GM18520 (cell line): ENCODE data around the gene IGSF10.

Experiments used
- ATAC-seq: cut with Tn5 transposase; IDR thresholded peaks from one replicate; pipeline ENCODE4 v1.9.1; 2021; ENCODE audit not compliant: unreplicated experiment

Gene IGSF10

DNA sequence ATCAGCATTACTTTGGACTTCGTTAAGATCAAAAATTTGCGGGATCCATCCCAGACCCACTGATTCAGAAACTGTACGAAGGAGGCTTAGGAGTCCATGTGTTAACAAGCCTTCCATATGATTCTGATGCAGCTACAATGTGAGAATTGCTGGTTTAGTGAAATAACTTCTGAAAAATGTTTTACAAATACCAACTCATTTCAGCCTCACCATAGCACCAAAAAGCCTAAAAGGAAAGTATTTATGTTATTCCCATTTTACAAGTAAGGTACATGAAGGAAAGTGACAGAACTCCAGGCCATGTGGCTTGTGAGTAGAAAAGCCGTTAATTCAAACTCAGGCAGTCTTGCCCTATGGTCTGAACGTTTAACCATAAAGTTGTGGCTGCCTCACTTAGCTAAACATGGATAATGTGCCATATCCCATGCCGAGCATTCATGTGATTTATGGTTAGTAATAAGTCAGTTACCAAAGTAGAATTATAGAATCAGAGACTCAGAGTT is 1.5 kb upstream of the IGSF10 start:
- ATAC-seq = no peak

DNA sequence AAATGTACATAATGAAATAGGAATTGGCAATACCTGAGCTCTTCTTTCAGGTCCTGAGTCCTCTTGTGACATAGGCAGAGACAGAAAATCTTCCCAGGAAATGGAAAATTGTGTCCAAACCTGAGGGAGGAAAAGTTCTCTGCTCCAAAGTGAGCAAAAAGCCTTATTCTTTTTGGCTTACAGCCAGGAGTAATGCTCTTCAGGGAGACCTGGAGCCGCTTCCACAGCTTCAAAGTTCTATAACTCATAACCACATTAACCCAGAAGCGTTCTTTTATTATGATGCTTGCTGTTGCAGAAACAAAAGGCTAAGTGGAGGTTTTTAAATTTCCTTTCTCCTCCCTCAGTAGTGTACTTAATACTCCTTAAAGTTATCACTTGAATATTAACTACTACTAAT is 633 bp downstream of the IGSF10 start:
- ATAC-seq = no peak

DNA sequence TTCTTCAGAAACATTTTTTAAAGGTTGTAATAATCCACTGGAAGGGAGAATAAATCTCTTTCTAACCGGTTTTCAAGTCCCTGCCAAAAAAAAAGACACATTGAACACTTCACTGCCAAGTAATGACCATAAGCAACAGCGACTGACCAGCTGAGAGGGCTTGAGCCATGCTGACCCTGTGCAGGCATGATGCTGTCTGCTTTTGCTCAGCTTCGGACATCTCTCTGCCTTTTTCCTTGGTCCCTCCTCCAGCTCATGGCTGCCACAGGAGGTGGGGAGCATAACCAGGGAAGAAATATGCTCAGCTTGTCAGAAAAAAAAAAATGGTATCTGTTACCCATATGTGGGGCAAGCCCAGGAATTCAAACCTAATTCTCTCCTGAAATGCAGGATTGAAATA is 1.5 kb downstream of the IGSF10 start:
- ATAC-seq = no peak

DNA sequence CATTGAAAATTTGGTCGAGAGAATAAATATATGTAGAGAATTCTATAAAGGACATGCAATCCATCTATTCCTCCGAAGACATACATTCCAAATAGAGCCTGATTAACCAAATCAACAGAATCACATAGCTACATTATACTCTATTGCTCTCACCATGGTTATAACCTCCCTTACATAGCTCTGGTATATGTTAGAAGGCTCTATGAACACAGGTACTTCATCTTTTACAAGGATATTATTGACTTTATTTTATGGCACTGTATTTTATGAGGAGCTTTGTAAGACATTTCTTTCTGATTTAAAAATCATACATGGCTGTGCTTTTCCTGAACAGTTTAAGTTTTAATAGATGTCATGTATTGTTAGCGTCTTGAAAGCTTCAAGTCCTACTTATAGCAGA is 4.8 kb downstream of the IGSF10 start:
- ATAC-seq = no peak

DNA sequence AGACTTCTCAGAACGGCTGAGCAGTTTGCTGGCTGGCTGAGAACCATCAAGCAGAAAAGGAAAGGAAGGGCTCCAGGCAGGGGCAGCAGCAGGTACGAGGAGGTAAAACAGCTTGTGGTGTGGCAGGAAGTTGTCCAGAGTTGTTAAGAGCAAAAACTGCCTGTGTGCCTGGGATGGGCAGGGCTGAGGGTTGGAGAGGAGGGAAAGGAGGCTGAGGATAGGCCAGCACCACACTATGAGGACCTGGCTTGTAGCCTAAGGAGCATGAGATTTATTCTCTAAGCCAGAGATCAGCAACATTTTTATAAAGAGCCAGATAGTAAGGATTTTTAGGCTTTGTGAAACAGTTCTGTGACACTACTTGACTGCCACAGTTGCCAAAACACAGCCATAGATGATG is 8.0 kb downstream of the IGSF10 start:
- no peak for ATAC-seq

DNA sequence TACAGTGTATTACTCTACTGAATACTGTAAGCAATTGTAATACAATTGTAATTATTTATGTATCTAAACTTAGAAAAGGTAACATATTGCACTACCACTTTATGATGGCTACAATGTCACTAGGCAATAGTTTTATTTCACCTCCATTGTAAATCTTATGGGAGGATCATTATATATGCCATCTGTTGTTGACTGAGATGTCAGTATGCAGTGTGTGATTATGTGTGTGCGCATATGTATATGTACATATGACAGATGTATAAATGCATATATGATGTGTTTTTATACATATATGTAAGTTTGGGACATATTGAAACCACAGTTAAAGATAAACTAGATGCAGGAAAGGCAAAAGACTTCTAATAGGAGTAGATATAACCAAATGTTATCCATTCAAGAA is 8.5 kb downstream of the IGSF10 start:
- ATAC-seq = no peak

DNA sequence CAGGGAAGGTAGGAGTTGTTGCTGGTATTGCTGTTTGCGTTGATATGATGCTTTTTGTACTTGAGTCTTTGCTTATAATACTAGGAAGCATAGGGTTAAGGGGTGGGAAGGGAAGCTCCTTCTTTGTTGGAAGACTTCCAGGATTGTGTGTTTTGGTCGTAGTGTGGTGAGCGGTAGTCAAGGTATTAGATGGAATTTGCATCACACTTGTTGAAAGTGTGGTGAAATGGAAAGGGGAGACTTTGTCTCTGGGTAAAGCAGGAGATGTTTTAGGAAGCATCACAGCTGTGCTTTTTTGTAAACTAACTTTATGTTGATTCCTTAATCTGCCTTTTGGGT is 14.9 kb downstream of the IGSF10 start:
- ATAC-seq = no peak

DNA sequence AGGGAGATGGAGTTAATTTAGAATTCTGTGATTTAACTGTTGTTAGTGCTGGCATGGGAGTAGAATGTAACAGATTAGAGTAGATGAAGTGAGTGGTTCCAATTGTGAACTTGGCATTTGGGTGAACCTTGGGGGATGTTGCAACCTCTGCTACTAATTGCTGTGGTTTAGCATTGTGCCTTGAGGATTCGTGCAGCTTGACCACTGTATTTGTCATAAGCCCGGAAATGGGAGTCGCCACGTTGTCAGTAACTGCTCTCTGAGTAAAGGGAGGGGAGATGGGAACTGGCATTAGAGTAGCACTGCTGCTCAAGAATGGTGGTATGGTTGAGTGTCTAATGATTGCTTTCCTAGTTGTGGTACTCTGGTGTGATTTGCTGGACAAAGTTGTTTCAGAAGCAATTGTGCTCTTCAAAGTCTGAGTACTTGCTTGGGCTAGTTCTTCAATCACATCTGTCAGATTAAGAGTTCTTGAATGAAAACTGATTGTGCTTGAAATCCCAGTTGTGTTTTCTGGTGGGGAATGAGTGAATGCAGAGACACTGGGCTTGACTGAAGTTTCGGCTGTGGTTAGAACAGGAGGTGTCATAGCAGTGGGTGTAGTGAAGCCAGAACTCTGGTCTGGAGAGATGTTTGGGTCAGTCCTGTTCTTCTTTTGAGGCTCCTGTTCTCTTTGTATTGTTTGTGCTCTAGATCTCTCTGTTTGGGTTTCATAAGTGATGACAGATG is 15.4 kb downstream of the IGSF10 start:
- ATAC-seq = no peak

DNA sequence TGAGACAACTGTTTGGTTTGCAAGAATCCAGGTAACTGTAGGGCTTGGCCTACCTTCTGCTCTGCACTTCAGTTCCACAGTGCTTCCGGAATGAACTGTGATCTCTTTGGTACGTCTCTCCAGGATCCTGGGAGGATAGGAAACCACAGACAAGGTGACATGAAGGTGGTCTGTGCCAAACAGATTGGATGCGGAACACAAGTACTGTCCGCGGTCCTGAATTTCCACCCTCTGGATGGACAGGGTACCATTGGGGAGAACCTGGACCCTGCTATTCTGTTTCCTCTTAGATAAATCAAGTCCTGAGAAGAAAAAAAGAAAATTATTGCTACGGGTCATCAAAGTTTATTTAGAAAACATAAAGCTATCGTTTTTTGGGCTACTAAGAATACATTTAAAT is 17.3 kb downstream of the IGSF10 start:
- no peak for ATAC-seq

DNA sequence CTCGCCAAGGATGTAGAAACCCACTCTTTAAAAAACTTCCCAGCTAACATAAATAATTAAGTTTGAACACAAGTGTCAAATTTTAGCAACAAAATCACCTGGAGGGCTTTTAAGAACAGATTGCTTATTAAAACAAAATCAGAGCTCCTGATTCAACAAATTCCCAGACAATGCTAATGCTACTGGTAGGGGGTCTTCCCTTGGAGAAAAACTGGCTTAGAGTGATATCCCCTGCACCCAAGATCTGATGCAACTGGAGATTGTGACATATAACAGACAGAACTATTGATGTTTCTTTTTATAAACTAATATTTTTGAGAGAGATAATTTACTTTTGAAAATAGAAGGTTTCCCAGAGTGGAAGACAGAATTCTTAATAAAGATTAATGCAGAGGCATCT is 19.9 kb downstream of the IGSF10 start:
- ATAC-seq = no peak

DNA sequence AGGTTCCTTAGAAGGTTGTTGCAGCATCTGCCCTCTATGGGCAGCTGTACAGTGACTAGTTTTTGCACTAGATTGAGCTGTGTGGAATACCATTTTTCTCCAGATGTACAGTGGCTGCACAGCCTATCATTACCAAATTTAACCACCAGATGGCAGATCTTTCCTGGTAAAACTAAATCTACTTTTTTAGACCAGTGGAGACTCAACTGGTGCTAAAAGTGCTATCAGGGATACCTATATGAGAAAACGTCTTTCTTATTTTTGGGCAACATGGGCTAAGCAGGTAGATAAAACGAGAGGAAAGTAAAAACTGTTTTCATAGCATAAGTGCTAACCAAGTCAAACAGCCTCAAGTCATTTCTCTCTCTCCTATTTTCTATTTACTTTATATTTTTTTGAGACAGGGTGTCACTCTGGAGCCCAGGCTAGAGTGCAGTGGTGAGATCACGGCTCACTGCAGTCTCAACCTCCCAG is 21.2 kb downstream of the IGSF10 start:
- ATAC-seq = no peak

DNA sequence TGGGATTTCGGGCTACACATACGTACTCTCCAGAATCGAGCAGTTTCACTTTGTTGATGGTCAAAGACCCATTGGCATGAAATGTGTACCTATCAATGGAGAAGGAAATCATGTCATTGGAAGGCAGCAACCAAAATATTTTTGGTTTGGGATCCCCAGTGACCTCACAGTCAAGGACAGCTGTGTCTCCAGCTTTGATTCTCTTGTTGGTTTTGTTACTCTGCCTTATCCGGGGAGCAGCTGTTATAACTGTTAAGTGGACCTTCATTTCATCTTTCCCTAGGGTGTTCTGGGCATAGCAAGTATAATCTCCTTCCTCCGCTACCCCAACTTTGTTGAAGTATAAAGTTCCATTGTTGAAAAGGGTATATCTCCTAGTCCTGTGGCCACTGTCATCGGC is 23.0 kb downstream of the IGSF10 start:
- ATAC-seq = no peak

DNA sequence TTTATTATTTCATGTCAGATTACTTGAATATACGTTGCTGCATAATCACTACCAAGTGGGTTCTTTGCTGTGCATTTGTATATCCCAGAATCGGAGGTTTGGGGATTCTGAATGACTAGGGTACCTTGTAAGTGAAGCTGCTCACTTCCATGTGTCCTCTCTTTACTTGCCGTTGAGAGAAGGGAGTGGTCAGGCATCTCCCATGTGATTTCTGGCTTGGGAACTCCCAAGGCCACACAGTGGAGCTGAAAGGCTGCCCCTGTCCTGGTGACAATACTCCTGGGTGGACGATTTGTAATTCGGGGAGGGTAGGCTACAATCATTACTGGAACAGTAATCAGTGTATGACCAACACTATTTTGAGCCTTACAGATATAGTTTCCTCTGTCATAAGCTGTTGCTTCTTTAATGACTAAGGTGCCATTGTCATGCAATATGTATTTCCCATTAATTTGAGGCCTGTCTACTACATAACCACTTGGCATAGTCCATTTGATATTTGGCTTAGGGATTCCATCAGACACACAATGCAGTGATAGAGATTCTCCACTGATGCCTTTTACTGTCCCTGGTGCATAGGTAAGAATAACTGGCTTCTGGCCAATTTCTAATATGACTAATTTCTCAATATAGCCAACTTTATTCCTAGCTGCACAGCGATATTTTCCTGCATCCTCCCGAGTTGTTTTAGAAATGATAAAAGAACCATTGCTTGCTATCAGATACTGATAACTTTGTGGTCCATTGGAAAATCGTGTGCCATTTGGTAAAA is 24.0 kb downstream of the IGSF10 start:
- no peak for ATAC-seq

DNA sequence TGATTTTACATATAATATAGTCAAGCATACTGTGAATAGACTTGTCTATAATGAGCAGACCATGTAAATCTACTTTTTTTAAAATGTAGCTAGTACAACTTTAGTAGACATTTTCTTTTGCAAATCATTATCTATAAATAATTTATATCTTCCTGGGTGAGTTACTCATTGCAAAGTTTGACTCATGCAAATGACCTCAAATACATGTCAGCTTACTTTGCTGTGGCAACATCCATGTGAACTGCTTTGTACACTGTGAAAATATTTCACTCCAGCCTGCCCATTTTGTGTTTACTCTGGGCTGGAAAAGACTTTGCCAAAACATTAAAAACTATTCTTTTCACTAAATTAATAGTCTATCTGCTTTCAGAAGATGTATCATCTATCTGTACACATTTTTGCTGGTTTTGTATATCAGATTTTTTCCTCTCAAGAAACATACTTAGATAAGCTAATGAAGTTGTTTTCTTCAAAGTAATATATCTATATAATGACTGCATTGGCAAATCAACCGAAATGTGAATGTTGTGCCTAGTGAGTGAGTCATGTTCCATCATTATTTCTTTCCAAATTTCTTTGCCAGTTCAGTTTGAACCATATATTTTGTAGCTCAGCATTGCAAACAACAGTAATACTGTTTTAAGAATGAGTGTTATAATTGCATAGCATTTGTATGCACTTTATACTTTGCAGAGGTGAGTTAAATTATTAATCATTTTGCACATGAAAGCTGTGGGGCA is 26.5 kb downstream of the IGSF10 start:
- no peak for ATAC-seq

DNA sequence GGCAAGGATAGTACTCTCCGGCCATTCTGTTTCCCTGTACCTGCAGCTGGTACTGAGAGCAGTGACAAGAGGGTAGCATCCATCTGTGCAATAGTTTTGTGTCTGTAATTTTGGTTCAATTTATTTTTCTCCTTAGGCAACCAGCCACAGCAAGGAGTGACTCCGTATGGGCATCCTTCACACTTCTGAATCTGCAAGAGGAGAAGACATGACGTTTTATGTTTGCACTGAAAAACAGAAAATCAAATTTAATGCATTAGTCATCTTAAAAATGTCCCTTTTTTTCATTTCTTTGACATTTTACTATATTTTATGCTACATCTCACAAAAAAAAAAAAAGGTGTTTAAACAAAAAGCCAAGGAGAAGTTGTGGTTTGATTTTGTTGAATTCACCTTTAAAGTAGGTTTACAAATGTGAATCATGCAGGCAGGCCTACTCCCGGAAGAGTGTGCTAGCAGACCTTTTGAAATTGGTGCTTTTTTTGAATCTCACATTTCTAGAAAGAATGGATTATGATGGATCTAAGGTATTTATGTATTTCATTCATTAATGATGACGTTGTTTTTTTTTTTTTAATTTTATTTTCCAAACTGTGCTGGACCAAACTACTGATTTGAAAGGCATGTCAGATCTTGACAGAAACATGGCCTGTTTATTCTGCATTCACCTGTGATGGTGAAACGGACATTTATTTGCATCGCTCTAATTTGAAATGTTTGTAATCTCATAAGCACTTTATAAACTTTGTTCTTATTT is 28.1 kb downstream of the IGSF10 start:
- no peak for ATAC-seq

DNA sequence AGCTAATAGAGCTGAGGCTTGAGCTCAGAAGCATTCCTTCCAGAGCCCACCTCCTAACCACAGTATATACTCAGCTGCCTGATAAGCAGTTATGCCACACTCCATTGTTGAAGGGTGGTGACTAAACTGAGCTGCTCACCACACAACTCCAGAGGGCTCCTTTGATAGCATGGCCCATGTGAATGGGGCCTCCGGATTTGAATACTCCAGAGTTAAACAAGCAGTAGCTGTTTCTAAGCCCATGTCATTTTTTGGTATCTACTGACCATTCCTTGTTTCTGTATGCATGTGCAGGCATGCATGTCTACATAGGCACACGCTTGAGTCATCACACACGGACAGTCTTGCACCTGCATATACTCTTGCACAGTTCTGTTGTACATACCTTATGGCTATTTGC is 28.9 kb downstream of the IGSF10 start:
- no peak for ATAC-seq

DNA sequence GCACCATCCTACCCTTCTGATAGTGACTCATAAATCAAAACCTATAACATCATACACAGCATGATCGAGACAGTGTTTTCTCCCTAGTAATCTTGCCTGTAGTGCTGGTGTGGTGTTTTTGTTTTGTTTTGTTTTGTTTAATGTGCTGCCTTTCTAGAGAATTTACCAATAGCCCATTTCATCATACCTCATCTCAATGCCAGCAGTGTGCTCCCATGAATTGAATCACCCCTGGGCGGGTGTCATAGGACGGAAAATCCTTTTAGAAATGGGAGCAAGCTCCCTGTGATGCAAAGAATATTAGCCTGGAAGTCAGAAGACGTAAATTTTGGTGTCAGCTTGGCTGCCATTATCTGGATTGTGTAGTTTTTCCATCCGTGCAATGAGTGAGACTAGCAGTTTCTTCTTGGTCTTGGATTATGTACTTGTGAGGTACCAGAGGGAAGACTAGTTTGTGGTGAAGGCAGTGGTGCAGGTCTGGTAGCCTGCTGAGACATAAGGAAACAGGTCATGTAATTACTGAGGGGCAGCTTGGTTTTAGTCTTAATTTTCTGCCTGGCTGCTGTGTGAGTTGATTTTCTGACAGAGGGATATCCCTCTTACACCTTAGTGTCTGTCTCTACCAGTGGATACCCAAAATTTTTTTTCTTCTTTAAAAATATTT is 29.9 kb downstream of the IGSF10 start:
- ATAC-seq = no peak

DNA sequence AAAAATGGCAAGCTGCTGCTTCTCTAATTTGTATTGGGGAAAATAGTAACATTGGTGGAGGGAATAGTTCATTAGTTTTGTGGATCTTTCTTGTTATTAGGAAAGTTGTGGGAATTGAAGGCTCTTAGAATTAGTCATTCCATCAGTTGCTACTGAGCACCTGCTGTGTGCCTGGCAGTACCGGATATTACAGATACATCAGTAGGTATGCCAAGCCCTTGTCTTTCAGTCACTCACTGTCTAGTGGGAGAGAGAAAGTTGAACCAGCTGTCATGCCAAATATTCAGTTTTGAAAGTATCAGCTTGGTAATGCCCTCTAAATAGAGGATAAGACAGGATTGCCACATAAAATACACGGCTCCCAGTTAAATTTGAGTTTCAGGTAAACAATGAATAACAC is 32.5 kb downstream of the IGSF10 start:
- no peak for ATAC-seq

DNA sequence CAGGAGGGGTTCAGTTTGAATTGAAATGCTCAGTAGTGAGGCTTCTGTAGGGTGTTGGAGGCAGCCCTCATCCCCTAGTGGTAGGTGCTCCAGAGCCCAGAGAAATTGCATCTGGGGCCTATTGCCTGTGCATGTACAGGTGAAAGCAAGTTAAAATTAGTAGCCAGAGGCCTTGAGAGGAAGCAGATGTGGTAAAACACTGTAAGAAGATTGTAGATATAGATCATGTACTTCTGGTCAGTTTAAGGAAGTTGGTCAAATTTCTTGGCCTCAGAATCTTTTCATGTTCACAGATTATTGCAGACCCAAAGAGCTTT is 34.6 kb downstream of the IGSF10 start:
- ATAC-seq = no peak

DNA sequence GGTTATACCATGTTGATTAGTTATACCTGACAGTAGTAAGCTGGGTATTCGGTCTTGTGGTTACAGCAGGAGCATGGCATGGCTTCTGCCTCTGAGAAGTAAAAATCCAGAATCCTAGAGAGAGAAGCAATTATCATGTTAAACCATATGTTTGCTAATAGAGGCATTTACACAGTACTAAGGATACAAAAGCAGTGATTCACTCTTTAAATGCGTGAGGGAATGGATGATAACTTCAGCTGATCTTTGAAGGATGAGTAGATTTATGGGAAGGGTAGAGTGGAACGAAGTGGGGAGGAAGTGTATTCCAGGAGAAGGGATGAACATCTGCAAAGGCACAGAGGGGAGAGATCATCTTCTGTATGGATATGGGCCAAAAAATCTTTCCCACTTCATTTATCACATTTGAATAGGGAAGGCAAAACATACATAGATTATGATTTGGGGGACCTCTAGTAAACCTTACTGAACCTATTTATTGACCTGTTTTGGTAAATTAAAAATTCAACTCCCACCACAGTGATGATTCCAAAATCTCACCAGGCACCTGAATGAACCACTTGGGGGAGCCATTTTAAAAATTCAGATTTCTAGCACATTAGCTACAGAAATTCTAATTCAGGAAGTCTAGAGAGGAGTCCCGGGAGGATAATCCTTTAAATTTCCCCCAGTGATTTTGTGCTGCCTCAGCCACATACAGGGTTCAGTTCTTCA is 35.1 kb downstream of the IGSF10 start:
- no peak for ATAC-seq
